NCI-H146 treated with DMSO at 0.1 percent for 48 hours (cell line): ENCODE results near the gene SCARB1.

Source experiments
- DNase-seq: peaks from one replicate; lab custom pipeline; 2025; ENCODE audit not compliant: unreplicated experiment; lab: John Stamatoyannopoulos, UW

SCARB1 gene

GRCh38 chr12:124778411-124778810, 85.3 kb downstream of the SCARB1 start:
- DNase-seq = no peak

GRCh38 chr12:124777399-124778372, 86.0 kb downstream of the SCARB1 start:
- DNase-seq = no peak

GRCh38 chr12:124776125-124776513, 87.5 kb downstream of the SCARB1 start:
- DNase-seq = no peak

DNA sequence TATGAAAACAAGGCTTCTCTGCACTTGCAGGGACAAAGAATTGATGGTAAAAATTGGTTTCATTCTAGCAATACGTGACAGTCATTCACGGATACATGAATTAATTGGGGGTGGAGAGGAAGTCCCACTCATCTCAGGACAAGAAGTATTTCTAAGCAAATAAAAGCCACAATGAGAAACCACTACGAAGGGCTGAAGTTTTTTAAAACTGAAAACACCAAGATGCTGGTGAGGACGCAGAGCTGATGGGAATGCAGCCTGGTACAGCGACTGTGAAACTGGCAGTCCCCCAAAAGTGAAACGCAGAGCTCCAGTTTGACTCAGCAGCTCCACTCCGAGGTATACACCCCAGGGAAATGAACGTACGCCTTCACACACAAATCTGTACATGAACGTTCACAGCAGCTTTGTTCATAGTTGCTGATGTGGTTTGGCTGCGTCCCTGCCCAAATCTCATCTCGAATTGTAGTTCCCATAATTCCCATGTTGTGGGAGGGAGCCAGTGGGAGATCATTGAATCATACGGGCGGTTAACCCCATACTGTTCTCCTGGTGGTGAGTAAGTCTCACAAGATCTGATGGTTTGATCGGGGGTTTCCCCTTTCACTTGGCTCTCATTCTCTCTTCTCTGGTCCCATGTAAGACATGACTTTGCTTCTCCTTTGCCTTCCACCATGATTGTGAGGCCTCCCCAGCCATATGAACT, 89.0 kb downstream of the SCARB1 start:
- DNase-seq = no peak

- DNase-seq = no peak
Measured at GRCh38 chr12:124774054-124774461, 89.6 kb downstream of the SCARB1 start.

- no peak for DNase-seq
Measured at GRCh38 chr12:124772289-124773170, 91.1 kb downstream of the SCARB1 start.

- peak; percentile 53 for DNase-seq
Measured at GRCh38 chr12:124771462-124772288, 92.0 kb downstream of the SCARB1 start.

DNA sequence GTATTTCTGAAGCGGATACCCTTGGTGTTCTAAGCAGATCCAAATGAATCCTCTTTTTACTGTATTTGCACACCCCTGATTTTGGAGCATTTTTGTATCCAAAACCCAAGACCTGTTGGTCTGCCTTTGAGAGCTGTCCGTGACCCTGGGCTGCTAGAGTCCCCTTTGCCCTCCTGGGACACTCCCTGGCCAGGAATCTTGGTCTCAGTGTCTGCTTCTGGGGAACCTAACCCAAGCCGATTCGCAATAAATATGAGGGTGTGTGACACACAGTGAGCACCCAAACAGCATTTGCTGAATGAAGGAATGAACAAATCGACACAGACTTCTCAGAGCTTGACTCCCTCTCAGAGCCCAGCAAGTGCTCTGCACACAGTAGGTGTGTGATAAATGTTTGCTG, 92.9 kb downstream of the SCARB1 start:
- DNase-seq = no peak

- DNase-seq = no peak
Measured at GRCh38 chr12:124769881-124770512, 93.7 kb downstream of the SCARB1 start.

GRCh38 chr12:124769163-124769530, 94.5 kb downstream of the SCARB1 start:
- DNase-seq = no peak

- DNase-seq = no peak
Measured at GRCh38 chr12:124768452-124769162, 95.1 kb downstream of the SCARB1 start.

GRCh38 chr12:124767066-124767821, 96.4 kb downstream of the SCARB1 start:
- peak; percentile 11 for DNase-seq

DNA sequence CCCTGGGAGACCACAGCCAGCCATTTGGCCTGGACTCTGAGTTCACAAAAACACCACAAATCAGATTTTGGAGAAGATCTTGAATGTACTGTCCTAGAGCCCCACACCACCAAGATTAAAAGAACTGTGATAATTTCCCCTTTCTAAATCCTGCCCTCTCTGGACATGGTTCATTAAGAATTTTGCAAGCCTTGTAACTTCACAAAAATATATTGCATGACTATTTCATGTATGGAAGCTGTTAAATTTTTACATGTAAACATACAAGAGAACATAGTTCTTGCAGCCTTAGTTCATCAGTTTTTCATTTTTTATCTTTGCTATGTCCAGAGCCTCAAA, 97.0 kb downstream of the SCARB1 start:
- DNase-seq = no peak

GRCh38 chr12:124765581-124766489, 97.8 kb downstream of the SCARB1 start:
- no peak for DNase-seq

DNA sequence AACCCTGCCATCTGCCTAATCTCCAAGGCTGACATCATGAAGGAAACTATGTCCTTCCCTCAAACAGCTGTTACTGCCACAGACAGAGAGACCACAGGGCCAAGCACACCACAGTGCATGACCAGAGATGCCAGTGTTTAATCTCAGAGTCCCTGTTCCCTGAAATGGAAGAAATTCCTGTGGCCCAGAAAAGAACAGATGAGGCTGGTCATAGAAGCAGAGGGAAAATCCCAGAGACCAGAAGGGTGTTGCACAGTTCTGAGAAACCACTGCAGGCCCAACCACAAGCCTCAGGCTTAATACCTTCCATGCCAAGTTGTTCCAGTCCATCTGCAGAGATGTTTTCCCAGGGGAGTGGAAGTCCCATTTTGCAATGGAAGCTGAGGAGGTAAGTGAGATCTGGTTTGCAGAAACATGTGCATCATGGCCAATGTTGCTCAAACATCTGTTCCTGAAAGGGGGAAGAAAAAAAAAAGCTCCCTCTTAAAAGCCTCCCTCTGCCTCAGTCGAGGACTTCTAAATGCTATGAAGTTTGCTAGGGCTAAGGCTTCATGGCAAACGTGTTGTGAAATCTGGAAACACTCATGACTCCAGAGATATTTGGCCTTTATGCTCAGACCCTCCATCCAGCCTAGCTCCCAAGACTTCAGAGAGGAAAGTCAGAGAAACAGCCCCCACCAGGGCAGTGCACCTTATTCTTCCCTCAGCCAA, 98.6 kb downstream of the SCARB1 start:
- no peak for DNase-seq

- no peak for DNase-seq
Measured at GRCh38 chr12:124764451-124764850, 99.2 kb downstream of the SCARB1 start.

- DNase-seq = no peak
Measured at GRCh38 chr12:124763594-124763979, 100.1 kb downstream of the SCARB1 start.
